Aorta (tissue), 5 donors: ENCODE data around the gene RPS25. TPM values are rescaled to one million over a fixed set of nuclear protein-coding genes. Genes with fewer than 3 reads are reported as not detected.
"Not testable (repeated sequence)": the region's sequence is repeated elsewhere in the genome, so short reads cannot be mapped to it uniquely, and the experiment has no call there.

ENCODE experiments used
- ATAC-seq: fragments of 200-7000 bp; cut with Tn5 transposase; one replicate; pipeline ENCODE4 v1.9.1; 2022; ENCODE audit warnings: moderate library complexity; ENCODE audit not compliant: low FRiP score
- DNase-seq, 2 donors: peaks; one replicate each; pipeline ENCODE4 v3.0.0-alpha.2; 2020
- H3K27ac ChIP-seq, 2 donors: one replicate each; pipeline ENCODE4 v1.5.1; 2013; ENCODE audit warnings: low read length in 2 of 2, mild to moderate bottlenecking in 2 of 2, moderate library complexity in 2 of 2, control low read depth in 1 of 2, inconsistent platforms in 1 of 2, low read depth in 1 of 2
- H3K27me3 ChIP-seq, 2 donors: one replicate each; pipeline ENCODE4 v1.6.1; 2013; ENCODE audit warnings: control low read depth in 1 of 2, low read length in 1 of 2, mild to moderate bottlenecking in 1 of 2, moderate library complexity in 1 of 2; ENCODE audit not compliant: insufficient read depth in 2 of 2, control insufficient read depth in 1 of 2
- H3K36me3 ChIP-seq, 2 donors: one replicate each; pipeline ENCODE4 v1.6.1; 2013; ENCODE audit warnings: control low read depth in 1 of 2, low read length in 1 of 2, mild to moderate bottlenecking in 1 of 2; ENCODE audit not compliant: insufficient read depth in 2 of 2, control insufficient read depth in 1 of 2
- H3K4me1 ChIP-seq, 2 donors: one replicate each; pipeline ENCODE4 v1.6.1; 2013; ENCODE audit warnings: low read length in 2 of 2, control low read depth in 1 of 2, mild to moderate bottlenecking in 1 of 2, moderate library complexity in 1 of 2; ENCODE audit not compliant: insufficient read depth in 2 of 2, control insufficient read depth in 1 of 2
- H3K4me3 ChIP-seq, 2 donors: one replicate each; pipeline ENCODE4 v1.5.1; 2013; ENCODE audit warnings: low read length in 2 of 2, control low read depth in 1 of 2, mild to moderate bottlenecking in 1 of 2
- H3K9me3 ChIP-seq: one replicate; pipeline ENCODE4 v1.6.1; 2013; ENCODE audit warnings: mild to moderate bottlenecking, low read length; ENCODE audit not compliant: control insufficient read depth
- WGBS, 2 donors: extraction: QIAGEN DNeasy Blood & Tissue Kit; methylation state at CpG; one replicate each; pipeline ENCODE4 v1.1.7; 2013; 5-methylcytosine and 5-hydroxymethylcytosine counted together
- intact Hi-C, 2 donors: fragments of 100-400 bp; cut with DNase I; formaldehyde crosslinking; loops; one replicate each; pipeline versions ENCODE4 v1.14.2 to v1.15.0; 2022
- microRNA-seq, 2 donors: library from miRNA; unstranded; fragments of <30 nt; microRNA quantifications; one replicate each; pipeline ENCODE4 v1.2.0, GENCODE V29; 2020
- polyA plus RNA-seq, 2 donors: library from polyadenylated mRNA; stranded (reverse); fragments of 200-250 nt; gene quantifications; one replicate each; pipeline ENCODE4 v1.2.3, GENCODE V29; 2013
- total RNA-seq, 2 donors: library from RNA; stranded (reverse); fragmentation: NEBNext Ultra II Directional; extraction: Animal tissue kit (Norgen Biotek cat#: 25700); gene quantifications; one replicate each; pipeline ENCODE4 v1.2.1, GENCODE V29; 2021
- donor health status: healthy with polysubstance abuse.
- donor health status: Bipolar disorder and iron deficiency.
- donor health status: DM: no; HTN: no; CAD: no.
- donor health status: DM: no; HTN: no; CAD: no.
- donor health status: DM: yes; HTN: yes; CAD: no.

The RPS25 gene
- total and polyA plus RNA-seq, 4 donors = 804 to 4,827 (median 1,577) TPM

GRCh38 chr11:118979434-118979833 is 38.7 kb downstream of the RPS25 start:
- H3K36me3 ChIP-seq = no peaks in the 10 kb centered on the region
- H3K4me3 ChIP-seq = no peak overlapping the region
- no peaks in the 10 kb centered on the region for H3K4me1 ChIP-seq
- no peaks in the 10 kb centered on the region for H3K9me3 ChIP-seq
- H3K27me3 ChIP-seq = peaks cover 0 to 3% of the 10 kb centered on the region in 2 donors
- ATAC-seq = no peak
- H3K27ac ChIP-seq = no peak overlapping the region
- intact Hi-C loops = no loop called here
- no peak for DNase-seq
- 61 to 70% methylated on average over 9 of the region's 9 CpGs for WGBS, 2 donors

GRCh38 chr11:118975771-118976709 is 42.1 kb downstream of the RPS25 start:
- no peak for ATAC-seq
- H3K9me3 ChIP-seq = no peaks in the 10 kb centered on the region
- H3K27me3 ChIP-seq = peaks cover 0 to 3% of the 10 kb centered on the region in 2 donors
- no peak overlapping the region for H3K4me3 ChIP-seq
- DNase-seq = no peak
- H3K36me3 ChIP-seq = no peaks in the 10 kb centered on the region
- H3K4me1 ChIP-seq = no peaks in the 10 kb centered on the region
- no peak overlapping the region for H3K27ac ChIP-seq
- WGBS, 2 donors = 81 to 83% methylated on average over 15 of the region's 15 CpGs
- intact Hi-C loops = no loop called here

- intact Hi-C loops = no loop called here
- no peaks in the 10 kb centered on the region for H3K4me1 ChIP-seq
- H3K36me3 ChIP-seq = no peaks in the 10 kb centered on the region
- no peaks in the 10 kb centered on the region for H3K9me3 ChIP-seq
- H3K27me3 ChIP-seq = peaks cover 0 to 3% of the 10 kb centered on the region in 2 donors
- DNase-seq = no peak
- no peak overlapping the region for H3K4me3 ChIP-seq
- ATAC-seq = no peak
- 98% methylated on average over 2 of the region's 2 CpGs for WGBS, 2 donors
- no peak overlapping the region for H3K27ac ChIP-seq
Observed at GRCh38 chr11:118973985-118974384, 44.2 kb downstream of the RPS25 start.

GRCh38 chr11:118971646-118972045 is 46.5 kb downstream of the RPS25 start, which contains the start of gene FOXR1:
Gene FOXR1, plus strand, starts transcription at chr11:118971761. Its CDS starts 171 bp downstream, at chr11:118971932.
- no peak for ATAC-seq
- no peaks in the 10 kb centered on the region for H3K36me3 ChIP-seq
- DNase-seq = no peak
- no peak within 1 kb of the TSS for H3K4me3 ChIP-seq
- no peaks in the 10 kb centered on the region for H3K9me3 ChIP-seq
- WGBS, 2 donors = 37 to 38% methylated on average over 32 to 33 of the region's 33 CpGs
- no peaks in the 10 kb centered on the region for H3K4me1 ChIP-seq
- H3K27me3 ChIP-seq = no peaks in the 10 kb centered on the region
- intact Hi-C loops = no loop called here
- H3K27ac ChIP-seq = no peak within 1 kb of the TSS

GRCh38 chr11:118969508-118969907 is 48.6 kb downstream of the RPS25 start:
- H3K4me3 ChIP-seq, H3K27me3 ChIP-seq, ATAC-seq, intact Hi-C loops, H3K36me3 ChIP-seq, H3K4me1 ChIP-seq, H3K27ac ChIP-seq, DNase-seq, H3K9me3 ChIP-seq: not testable (repeated sequence)
- 91 to 92% methylated on average over 2 of the region's 2 CpGs for WGBS, 2 donors

Small RNAs within 50 kb of the gene (microRNA-seq; reads per million reads assigned to microRNA genes)
- gene MIR3656 = 0 to 0.99 reads per million in 2 donors

Other genes with a start within 250 kb of the RPS25 start
- gene DDX6, start 227.2 kb downstream of the RPS25 start, total RNA-seq = 100 to 1,000 TPM; 105 to 128 TPM
- 10 to 100 TPM; 20.3 to 27.8 TPM for gene DDX6, start 227.2 kb downstream of the RPS25 start, polyA plus RNA-seq
- under 1 TPM; 0.06 to 0.27 TPM for gene CXCR5, start 134.5 kb downstream of the RPS25 start, total RNA-seq
- under 1 TPM; 0.13 to 0.69 TPM for gene CXCR5, start 134.5 kb downstream of the RPS25 start, polyA plus RNA-seq
- 10 to 100 TPM; 73.5 to 92.9 TPM for gene BCL9L, start 92.4 kb downstream of the RPS25 start, total RNA-seq
- 10 to 100 TPM; 12.5 to 21.1 TPM for gene BCL9L, start 92.4 kb downstream of the RPS25 start, polyA plus RNA-seq
- not detected for gene UPK2, start 62.0 kb downstream of the RPS25 start, total RNA-seq
- gene UPK2, start 62.0 kb downstream of the RPS25 start, polyA plus RNA-seq = not detected
- not detected for gene FOXR1, start 46.6 kb downstream of the RPS25 start, total RNA-seq
- gene FOXR1, start 46.6 kb downstream of the RPS25 start, polyA plus RNA-seq = not detected
- gene CENATAC, start 20.2 kb downstream of the RPS25 start, total RNA-seq = 10 to 100 TPM; 56.4 to 61.8 TPM
- 100 to 1,000 TPM in 1 of 2 donors, 10 to 100 TPM in 1; 10.3 to 138 TPM for gene CENATAC, start 20.2 kb downstream of the RPS25 start, polyA plus RNA-seq
- 10 to 100 TPM; 49.6 to 54.3 TPM for gene TRAPPC4, start 423 bp upstream of the RPS25 start, total RNA-seq
- 10 to 100 TPM; 33.8 to 53.6 TPM for gene TRAPPC4, start 423 bp upstream of the RPS25 start, polyA plus RNA-seq
- 10 to 100 TPM in 1 of 2 donors, 1 to 10 TPM in 1; 7.8 to 12.9 TPM for gene SLC37A4, start 12.5 kb upstream of the RPS25 start, total RNA-seq
- 1 to 10 TPM; 8.5 to 8.9 TPM for gene SLC37A4, start 12.5 kb upstream of the RPS25 start, polyA plus RNA-seq
- gene HYOU1, start 38.9 kb upstream of the RPS25 start, total RNA-seq = 100 to 1,000 TPM; 101 to 145 TPM
- gene HYOU1, start 38.9 kb upstream of the RPS25 start, polyA plus RNA-seq = 10 to 100 TPM; 35.7 to 35.9 TPM
- 10 to 100 TPM; 24.9 to 28.0 TPM for gene VPS11, start 49.5 kb upstream of the RPS25 start, total RNA-seq
- gene VPS11, start 49.5 kb upstream of the RPS25 start, polyA plus RNA-seq = 10 to 100 TPM; 21.8 to 60.5 TPM
- 1 to 10 TPM; 6.9 to 8.1 TPM for gene HMBS, start 66.5 kb upstream of the RPS25 start, total RNA-seq
- gene HMBS, start 66.5 kb upstream of the RPS25 start, polyA plus RNA-seq = 1 to 10 TPM; 4.4 to 9.2 TPM
- 10 to 100 TPM; 23.6 to 41.8 TPM for gene DPAGT1, start 83.5 kb upstream of the RPS25 start, total RNA-seq
- 10 to 100 TPM in 1 of 2 donors, 1 to 10 TPM in 1; 7.3 to 20.2 TPM for gene DPAGT1, start 83.5 kb upstream of the RPS25 start, polyA plus RNA-seq
- 10 to 100 TPM in 1 of 2 donors, 1 to 10 TPM in 1; 9.5 to 10.1 TPM for gene C2CD2L, start 89.0 kb upstream of the RPS25 start, total RNA-seq
- 10 to 100 TPM in 1 of 2 donors, 1 to 10 TPM in 1; 6.6 to 10.3 TPM for gene C2CD2L, start 89.0 kb upstream of the RPS25 start, polyA plus RNA-seq
- gene HINFP, start 103.2 kb upstream of the RPS25 start, total RNA-seq = 10 to 100 TPM; 14.3 to 32.4 TPM
- gene HINFP, start 103.2 kb upstream of the RPS25 start, polyA plus RNA-seq = 10 to 100 TPM; 12.1 to 23.1 TPM
- gene ABCG4, start 130.7 kb upstream of the RPS25 start, total RNA-seq = under 1 TPM; 0.45 to 0.75 TPM
- gene ABCG4, start 130.7 kb upstream of the RPS25 start, polyA plus RNA-seq = under 1 TPM in 1 of 2 donors, not detected in 1; 0.75 TPM
- gene NLRX1, start 150.4 kb upstream of the RPS25 start, total RNA-seq = 10 to 100 TPM; 12.1 to 17.3 TPM
- gene NLRX1, start 150.4 kb upstream of the RPS25 start, polyA plus RNA-seq = 1 to 10 TPM; 5.9 to 9.8 TPM
- gene NHERF4, start 167.1 kb upstream of the RPS25 start, total RNA-seq = under 1 TPM in 1 of 2 donors, not detected in 1; 0.26 TPM
- gene NHERF4, start 167.1 kb upstream of the RPS25 start, polyA plus RNA-seq = 10 to 100 TPM in 1 of 2 donors, under 1 TPM in 1; 0.10 to 13.6 TPM
- gene CBL, start 188.0 kb upstream of the RPS25 start, total RNA-seq = 10 to 100 TPM; 33.0 to 37.4 TPM
- gene CBL, start 188.0 kb upstream of the RPS25 start, polyA plus RNA-seq = 1 to 10 TPM; 3.8 to 5.5 TPM